Stimulated activated CD8-positive, alpha-beta memory T cell treated with anti-CD3 and anti-CD28 coated beads, Interleukin-15, amount 100 ng/mL, for 24 hours (primary cell): ENCODE measurements around the gene CEP128.

Experiments used
- DNase-seq: peaks from one replicate; pipeline ENCODE4 v3.0.0-alpha.2; 2020; ENCODE audit warnings: low read depth

Gene CEP128

DNA sequence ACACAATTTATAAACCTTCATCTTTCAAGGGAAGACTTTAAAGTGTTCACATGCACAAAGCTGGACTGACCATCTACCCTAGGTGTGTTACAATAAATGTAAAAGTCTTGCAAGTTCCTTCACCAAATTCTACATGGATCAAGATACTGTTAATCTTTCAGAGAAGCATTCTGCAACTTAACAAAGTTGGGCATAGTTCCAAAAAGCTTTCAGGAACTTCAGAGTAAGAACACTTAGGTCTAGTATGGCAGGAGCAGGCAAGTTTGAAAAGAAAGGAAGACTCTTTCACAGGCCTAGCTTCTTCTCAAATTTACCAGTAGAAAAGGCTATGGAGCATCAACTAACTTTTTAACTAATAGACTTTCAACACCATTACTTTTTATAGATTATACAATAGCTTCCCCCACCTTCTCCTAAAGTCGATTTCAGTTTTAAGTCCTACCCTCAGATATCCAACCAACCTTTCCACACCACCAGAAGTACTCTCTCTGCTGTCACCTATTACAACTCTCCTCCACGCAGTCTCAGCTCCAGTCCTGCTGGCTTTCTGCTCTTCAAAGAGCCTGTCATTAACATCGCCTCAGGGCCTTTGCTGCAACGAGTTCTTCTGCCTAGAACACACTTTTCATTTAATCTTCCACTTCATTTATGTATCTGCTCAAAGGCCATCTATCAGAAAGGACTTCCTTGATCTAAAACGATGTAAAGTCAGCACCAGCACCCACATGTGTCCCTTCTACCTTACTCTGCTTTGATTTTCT, 333.9 kb downstream of the CEP128 start:
- no peak for DNase-seq

DNA sequence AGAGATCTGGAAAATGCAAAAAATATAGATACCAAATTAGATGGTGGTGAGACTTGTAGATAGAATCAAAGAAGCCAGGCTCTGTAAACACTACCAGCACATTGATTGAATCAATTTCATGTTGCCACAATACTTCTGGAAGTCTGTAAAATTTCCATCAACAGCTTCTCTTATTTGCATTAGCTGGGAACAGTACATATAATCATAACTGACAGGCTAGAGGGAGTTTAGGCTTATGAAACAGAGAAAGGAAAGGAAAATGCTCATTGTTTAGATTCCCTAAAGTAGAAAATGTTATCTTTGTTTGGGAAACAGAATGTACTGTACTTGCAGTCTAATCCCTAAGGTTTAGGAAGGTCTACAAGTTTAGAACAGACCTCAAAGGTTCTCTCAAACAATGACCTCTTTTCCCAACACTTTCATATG, 335.2 kb downstream of the CEP128 start:
- no peak for DNase-seq

DNA sequence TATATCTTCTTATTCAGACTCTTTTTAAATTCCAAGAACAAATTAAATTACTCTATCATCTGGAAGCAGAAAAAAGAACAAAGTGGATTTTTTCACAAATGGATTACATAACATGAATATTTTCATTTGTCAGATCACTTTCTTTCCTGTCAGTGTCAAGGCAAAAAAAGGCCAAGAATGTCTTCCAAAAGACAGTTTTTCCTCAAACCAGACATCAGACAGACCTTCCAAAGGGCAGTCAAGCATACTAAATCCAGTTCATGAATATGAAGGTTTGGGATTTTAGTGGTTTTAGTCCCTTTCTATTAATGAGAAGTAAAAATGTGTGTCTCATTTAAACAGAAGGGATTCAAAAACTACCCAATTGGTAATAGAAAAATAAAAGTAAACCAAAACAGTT, 336.0 kb downstream of the CEP128 start:
- no peak for DNase-seq

DNA sequence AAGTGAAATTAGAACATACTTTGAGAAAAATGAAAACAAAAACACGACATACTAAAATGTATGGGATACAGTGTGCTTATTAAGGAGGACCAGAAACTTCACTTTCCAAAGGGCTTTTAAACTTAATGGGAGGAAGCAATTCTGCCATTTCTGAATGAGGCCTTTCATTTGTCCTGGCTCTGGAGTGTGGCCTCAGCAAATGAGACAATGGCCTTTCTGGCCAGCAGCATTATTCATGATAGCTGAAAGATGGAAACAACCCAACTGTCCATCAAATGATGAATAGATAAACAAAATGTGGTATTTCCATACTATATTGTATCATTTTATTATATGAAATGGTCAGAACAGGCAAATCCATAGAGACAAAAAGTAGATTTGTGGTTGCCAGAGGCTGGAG, 338.6 kb downstream of the CEP128 start:
- no peak for DNase-seq

DNA sequence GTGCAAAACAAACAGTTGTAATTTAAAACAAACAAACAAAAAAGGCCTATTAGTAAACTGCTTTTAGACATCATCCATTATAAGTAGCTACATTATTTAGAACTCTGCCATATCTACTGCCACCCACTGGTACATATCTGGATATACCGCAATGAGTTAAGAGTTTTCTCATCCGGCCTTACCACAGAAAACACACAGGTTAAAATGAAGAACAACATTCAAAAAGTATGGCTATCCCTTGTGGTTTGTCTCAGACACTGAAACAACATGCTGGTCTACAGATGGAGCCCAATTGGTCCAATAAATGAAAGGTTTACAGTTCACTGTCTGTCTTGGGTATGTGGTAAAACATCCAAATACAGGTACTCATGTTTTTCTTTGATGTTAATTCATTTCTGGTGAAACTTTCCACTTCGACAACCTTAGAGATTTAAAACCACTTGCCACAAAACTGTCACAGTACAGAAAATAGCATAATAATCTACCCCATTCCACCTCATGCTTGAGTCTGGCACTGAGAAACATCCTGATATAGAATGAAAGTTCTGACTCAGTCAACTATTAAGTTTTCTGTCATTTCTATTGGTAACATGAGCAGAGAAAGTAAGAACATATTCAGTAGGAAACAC, 354.3 kb downstream of the CEP128 start:
- DNase-seq = no peak

DNA sequence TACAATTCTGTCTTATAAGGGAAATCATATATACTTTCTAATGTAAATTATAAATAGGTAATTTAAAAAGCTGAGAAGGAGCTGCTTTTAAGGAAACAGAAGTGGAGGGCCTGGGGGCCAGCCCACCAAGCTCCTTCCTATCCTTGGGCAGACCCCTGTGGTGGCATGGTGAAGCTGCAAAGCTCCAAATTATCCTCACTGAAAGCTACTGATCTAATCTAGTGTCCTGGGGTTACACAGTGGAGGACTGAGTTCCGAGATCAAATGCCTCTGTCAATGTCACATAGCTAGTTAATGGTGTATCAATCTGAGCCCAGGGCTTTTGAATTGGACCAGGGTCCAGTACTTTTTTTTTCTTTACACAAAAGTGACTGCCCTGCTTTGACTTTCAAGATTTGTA, 355.4 kb downstream of the CEP128 start:
- DNase-seq = no peak

DNA sequence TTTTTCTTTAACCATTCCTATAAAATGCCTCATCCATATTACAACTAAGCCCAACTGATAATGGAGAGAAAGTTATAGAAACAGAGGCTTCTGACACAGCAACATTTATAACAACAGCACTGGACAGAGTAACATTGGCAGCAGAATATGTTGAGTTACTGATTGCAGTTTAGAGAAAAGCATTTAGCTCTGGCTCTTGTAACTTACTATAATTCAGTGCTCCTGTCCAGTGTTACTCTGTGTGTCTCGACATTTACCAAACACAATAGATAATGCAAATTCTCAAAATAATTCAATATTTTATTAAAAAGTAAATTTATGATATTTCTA, 356.1 kb downstream of the CEP128 start:
- no peak for DNase-seq

DNA sequence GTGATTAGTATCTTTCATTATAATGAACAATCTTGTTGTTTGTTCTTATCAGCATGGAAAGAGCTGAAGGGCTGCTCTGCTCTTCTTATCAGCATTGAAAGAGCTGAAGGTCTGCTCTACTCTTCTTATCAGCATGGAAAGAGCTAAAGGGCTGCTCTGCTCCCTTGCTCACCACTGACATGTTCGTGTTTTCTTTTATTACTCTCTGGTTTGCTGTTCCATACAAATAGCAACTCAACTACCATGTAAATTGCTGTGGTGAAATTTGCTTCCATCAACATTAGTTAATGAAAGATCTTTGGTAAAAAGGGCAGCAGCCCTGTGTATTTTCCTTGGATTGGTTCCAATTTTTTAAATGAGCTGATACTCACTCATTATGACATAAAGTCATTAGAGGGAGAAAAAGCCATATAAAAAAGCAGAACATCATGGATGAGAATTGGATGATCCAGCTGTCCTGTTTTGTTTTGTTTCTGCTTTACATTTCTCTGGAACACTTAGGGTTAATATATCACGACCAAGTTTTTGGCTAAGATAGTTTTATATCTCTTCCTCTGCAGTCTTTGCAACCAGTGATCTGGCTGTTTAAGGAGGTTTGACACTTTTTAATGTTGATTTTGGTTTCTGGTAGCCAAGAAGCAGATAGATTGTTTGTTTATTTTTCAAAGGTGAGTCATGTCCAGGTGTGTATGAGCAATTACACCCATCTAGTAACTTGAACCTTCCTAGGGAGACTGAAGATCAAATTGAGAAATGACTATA, 356.6 kb downstream of the CEP128 start:
- DNase-seq = no peak

DNA sequence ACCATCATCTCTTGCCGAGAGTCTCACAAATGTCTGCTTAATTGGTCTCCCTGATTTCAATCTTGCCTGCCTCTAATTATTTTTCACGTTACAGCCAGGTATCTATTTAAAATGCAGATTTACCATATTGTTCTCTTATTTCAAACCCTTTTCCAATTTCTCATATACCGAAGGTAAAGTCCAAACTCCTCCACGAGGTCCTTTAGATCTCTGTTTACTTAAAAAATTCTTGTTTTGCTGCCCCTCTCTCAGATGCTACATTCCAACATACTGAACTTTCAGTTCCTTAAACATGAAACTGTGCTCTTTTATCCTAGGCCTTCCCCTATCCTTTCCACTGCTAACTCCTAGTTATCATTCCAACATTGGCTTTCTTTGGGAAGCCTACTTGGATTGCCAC, 363.9 kb downstream of the CEP128 start:
- no peak for DNase-seq

DNA sequence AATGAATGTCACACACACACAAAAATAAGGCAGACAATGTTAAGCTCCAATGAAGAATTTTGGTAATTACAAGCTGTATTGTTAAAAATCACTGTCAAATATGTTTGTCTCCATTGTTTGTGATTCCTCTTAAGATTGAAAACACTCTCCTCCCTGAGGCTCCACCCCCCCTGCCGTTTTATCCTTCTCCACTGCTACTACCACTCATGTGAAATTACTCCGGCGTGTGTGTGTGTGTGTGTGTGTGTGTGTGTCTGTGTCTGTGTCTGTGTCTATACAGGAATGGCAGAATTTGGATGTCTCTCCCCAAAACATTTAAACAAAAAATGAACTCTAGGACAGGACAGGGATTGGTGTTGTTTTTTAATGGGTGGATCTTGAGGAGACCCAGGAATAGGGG, 365.1 kb downstream of the CEP128 start:
- DNase-seq = no peak

DNA sequence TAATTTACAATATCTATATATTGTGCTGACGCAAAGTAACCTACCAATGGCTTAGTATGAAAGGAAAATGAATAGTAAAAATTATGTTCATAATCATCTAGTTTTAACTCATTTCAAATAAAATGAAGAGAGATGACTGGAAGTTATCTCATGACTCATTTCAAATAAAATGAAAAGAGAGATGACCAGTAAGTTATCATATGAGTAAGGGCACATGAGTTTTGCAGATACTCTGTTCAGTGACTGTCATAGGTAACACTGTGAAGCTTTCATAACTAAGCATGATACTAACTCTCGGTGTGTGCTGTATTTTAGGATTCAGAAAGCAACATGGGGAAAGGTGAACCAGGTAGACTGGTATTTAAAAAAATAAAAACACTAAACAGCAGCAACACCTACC, 365.8 kb downstream of the CEP128 start:
- DNase-seq = no peak

DNA sequence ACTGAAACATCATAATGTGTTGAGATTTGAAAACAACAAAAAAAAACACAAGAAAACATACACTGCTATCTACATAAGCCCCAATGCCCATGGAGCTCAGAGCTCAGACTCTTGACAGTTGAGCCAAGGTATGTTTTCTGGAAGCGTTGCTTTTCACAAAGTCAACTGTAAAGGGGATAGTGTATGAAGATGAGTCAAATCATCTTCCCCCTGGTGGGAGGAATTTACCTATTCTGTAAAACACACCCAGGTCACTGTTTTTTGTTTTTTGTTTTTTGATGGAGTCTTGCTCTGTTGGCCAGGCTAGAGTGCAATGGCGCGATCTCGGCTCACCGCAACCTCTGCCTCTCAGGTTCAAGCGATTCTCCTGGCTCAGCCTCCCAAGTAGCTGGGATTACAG, 368.9 kb downstream of the CEP128 start:
- DNase-seq = no peak

DNA sequence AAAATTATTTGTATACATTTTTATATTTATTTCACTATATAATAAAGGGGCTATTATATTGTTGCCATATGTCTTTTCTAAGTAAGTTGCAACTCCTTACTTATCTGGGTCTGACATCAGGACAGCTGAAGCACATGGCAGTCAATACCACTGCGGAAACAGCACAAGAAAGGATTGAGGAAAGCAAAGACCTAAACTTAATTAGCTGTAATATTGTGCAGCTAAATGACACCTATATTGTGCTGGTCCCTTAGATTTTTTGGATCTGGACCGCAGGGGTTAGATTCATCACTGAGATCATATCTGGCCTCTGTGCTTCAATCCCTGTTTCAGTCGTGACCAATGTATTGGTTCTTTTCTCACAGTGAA, 370.6 kb downstream of the CEP128 start:
- no peak for DNase-seq

DNA sequence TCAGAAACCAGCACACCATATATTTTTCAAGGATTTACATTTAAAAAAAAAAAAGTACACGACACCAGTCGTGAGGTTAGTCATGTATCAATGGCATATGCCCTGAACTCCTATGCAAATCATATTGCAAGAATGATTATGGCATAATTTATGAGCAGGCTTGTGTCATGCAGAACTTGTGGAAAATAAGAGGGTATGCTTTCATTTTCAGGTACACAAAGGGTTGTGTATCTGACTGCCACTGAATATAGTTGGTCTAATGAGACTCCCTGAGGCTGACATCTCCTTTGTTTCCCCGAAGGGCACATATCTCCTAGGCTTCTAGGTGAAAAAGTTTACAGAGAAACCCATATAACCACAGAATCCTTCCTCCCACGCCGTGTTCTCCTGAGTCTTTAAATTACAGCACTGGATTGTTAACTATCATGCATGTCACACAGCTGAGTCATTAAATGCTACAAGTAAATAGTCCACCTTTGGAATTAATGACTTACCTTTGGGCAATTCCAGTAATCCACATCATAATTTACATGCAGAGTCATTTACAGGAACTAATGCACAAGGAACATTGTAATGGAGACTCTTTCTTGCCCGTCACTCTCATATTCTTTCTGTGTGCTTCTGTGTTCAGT, 373.5 kb downstream of the CEP128 start:
- no peak for DNase-seq

DNA sequence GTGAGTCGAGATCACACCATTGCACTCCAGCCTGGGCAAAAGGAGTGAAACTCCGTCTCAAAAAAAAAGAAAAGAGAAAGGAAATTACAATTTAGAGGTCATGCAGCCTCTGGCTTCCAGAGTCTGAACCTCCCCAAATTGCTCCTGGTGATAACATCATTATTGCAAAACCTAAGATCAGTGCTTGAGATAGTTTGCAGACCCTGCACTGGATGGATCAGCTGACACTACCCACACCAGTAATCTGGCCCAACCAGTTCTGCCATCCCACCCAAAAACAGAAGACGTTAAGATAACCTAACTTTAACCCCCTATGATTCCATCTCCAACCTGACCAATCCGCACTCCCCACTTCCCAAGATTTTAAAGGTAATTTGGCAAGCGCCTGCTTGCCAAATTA, 376.5 kb downstream of the CEP128 start:
- DNase-seq = no peak

DNA sequence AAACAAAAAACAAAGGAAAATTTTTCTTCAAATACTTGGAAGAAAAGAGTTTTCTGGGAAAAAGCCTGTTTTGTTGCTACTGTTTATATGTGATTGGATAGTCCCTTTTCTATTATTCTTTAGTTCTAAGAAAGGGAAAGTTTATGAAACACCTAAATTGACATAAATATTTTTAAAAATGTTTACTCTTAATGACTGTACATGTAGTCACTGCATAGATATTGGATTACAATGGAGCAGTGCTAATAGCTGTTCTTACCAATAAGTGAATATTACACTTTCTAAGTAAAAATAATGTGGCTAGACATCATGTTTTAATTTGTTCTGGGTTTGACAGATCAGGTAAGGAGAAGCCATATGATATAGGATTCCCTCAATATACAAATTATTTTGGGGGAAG, 377.5 kb downstream of the CEP128 start:
- no peak for DNase-seq

DNA sequence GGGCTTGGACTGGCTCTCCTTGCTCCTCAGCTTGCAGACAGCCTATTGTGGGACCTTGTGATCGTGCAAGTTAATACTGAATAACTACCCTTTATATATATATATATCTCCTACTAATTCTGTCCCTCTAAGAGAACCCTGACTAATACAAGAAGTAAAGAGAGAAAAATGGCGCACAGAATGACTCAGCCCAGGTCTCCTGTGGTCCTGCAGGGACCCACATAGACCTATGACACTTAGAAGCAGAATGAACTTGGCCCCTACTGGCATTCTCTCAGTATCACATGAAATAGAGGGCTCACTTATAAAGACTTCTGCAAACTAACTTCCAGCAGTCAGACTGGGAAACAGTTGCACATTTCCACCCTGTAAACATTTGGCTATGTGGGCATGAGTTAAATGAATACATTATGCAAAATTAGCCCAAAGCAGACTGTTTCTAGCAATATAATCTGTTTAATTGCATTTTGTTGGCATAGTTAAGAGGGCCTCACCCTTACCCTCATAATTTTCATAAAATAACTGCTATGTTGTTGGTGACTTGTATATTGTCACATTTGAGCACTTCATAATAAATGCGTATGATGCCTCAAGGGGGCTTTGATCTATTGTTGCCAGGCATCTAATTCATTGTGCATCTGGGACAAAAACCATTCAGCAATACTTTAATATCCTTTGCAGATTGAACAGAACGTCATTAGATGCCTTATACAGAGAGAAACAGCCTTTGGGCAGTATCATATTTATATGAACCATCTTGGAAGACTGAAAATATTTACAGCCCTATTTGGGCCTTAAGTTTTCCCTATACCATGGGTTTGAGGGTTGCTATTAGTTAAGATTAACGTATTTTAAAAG, 380.5 kb downstream of the CEP128 start:
- no peak for DNase-seq

DNA sequence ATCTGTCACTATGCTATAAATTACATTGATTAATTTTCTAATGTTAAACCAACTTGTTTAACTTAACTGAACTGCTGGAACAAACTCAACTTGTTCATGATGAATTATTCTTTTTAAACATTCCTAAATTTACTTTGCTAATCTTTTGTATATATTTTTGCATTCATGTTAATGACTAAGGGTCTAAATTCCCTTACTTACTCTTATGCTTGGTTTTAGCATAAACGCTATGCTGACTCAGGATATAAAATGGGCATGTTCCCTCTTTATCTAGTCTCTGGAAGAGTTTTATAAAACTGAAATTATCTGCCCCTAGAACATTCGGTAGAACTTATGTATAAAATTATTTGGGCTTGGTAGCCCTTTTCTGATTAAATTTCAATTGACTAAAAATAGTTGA, 387.4 kb downstream of the CEP128 start:
- no peak for DNase-seq

DNA sequence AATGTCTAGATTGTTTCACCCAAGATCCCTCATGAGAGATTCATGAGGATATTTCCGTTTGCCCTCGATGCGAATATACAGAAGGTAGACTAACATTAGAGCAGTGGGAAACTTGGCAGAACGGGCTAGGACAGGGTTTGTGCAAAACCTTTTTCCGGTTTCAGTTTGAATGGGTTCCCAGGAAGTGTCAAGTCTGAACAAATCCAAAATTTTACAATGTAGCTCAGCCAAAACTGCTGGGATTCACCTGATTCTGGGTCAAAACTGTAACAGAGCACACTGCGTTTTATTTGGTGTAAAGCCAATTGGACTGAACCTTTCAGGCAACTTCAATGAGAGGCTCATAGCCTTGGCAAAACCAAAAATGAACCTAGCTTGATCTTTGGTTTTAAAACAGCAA, 392.4 kb downstream of the CEP128 start:
- no peak for DNase-seq

DNA sequence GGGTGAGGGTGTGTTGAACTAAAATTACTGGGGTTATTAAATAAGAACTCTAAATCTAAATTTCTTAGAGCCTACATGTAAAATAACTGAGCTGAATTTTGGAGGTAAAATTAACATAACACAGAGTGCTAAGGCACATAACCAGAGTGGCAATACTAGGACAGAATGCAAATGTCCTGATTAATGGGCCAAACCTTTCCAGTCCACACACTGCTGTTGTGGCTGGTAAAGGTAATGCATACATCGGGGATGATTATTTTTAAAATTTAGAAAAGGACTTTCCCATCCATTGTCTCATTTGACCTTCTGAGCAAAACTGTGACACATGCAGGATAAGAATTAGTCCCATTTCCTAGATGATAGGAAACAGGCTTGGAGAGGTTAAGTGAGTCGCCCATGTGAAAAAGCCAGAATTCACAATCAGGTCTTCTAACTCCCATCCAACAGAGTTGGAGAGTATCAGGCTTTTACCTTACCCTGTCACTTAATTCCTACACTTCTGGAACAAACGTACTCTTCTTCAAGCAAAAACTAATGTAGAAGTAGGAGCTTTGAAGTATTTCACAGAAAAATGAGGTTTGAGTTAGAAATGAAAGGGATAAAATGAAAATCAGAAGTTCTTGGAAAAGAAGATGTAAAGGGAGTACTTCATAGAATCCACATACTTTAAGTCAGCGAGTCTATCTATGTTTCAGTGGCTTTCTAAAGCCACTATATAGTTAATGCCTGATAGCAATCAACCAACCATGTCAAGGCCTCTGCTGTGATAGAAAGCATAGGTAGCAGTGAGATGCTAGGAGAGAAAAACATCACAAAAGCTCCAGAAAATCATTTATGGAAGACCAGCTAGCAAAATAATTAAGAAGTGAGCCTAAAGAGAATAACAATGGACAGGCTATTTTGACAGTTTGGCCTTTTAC, 395.3 kb downstream of the CEP128 start:
- DNase-seq = no peak

DNA sequence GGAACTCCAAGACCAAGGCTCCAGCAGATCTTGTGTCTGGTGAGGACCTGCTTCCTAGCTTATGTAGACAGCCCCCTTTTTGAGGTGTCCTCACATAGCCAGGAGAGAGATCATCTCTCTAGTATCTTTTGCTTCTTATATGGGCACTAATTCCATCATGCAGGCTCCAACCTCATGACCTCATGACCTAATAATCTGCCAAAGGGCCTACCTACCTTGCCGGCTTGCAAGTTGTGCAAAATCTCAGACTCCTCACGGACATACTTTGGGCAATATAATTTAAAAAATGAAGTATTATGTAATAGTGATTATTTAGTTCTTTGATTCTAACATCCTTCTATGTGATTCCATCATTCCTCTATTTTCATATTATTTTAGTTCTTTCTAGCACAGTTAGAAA, 397.2 kb downstream of the CEP128 start:
- no peak for DNase-seq
